AG08396 (cell line): ENCODE data around the gene TSHZ1.

Source experiments
- DNase-seq: peaks from one replicate; pipeline ENCODE4 v3.0.0; 2012; ENCODE audit warnings: low spot score, mixed read lengths

Gene TSHZ1

GRCh38 chr18:75208836-75209128 lies 1.8 kb upstream of the TSHZ1 start:
- DNase-seq: no peak

DNA sequence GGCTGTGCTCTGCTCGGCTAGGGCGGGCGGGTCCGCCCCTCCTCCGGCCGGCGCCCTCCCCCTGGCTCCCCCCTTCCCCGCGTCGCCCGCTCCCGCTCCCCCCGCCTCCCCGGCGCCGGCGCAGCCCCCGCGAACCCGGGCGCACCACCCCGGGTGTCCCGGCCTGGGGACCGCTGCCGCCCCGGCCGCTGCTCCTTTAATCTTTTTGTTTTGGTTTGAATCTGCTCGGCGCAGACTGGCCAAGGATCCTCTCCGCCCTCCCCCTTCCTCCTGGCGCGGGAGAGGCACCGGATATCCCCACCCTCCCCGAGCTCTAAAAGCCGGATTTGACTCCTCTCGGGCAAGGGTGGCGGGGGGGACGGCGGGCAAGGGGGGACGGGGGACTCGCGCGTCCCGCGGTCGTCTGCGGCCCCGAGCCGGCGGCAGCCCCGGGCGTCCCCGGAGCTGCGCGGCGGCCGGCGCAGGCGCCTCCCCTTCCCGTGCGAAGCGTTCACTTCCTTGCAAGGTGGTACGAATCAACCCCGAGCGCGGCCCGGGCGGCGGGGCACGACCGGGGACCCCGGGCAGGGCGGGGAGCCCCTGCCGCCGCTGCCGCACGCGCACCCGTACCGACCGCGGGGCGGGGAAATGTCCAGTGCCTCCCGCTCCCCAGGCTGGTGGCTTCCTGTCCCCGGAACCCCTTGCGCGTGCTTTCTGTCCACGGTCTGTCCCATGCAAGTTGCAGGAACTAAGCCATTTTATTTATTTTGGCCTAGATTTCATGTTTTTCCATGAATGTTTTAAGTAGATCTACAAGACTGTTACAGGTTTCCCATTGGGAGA lies 1.3 kb upstream of the TSHZ1 start, which contains the start of gene PTGR3:
Gene PTGR3, minus strand, starts transcription at position 11 of the 822 bp plus-strand sequence. CDS start 81 bp downstream, outside the sequence.
- DNase-seq: peak; percentile 86

GRCh38 chr18:75209951-75210258 lies 692 bp upstream of the TSHZ1 start:
- peak; percentile 24 for DNase-seq

DNA sequence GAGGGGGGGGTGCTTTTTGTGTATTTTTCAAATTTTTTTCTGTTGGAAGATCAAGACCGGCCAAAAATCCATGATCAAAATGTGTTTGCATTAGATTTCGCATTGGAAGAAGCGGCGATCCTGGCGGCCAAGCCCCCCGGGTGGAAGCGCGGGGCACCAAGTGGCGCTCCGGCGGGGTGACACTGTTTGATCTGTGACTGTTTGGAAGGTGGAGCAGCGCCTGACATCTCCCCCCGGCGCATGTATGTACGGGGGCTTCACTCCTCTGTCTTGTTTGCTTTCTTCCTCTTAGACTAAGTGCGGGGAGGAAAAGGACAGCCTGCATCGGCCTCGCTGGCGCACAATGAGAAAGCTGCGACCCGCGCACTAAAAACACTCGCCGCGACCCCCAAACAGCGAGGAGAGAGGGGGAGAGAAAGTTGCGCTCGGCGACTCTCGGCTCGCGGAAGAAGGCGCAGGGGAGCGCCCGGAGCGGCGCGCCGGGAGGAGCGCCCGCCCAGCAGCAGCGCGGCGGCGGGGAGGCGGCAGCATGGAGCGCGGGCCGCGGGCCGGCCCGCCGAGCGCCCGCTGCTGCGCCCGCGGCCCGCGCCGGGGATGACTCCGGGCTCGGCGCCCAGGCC lies 515 bp downstream of the TSHZ1 start:
- DNase-seq: peak; percentile 65

DNA sequence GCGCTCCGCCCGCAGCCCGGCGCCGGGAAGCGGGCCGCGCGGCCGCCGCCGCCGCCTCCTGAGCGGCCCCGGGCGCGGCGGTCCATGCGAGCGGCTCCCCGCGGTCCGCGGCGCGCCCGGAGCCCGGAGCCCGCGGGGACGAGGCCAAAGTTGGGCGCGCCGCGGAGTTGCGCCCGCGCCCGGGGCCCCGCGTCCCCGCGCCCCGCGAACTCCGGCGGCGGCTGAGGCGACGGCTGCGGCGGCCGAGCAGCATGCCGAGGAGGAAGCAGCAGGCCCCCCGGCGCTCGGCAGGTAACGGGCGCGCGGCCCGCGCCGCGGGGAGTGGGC lies 992 bp downstream of the TSHZ1 start:
- DNase-seq: no peak

DNA sequence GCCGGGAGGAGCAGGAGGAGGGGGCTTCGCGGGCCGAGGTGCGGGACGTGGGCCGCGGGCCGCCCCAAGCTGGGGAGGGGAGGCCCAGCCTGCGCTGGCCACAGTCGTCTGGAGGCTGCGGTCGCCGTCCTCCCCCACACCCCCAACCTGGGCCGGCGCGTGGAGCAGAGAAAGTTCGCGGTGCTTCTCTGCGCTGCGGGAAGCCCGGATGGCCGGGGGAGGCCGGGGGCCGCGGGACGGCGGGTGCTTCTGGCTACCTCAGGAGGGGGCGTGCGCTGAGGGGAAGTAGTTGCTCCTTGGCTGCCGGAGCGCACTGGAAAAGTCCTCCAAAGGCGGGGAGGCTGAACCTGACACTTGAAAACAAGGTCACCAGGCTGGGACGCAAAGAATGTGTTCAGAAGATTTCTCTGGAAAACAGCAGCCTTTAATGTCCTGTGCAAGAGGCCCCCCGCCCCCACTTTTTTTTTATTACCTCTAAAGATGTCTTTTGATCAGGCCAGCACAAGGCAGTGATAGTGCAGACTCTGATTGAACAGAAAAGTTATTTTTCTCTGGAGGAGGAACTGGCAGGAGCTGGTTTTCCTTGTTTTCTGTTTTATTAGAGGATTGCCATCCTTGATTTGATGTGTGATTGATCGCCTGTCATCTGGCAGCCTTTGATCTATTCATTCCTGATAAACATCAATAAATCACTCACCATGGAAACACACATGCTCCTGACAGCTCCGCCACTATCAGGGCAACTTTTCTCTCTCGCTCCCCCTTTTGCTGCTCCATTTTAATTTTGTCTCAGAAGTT lies 1.6 kb downstream of the TSHZ1 start:
- DNase-seq: peak; percentile 43

- no peak for DNase-seq
Measured at GRCh38 chr18:75212751-75213090, 2.1 kb downstream of the TSHZ1 start.

DNA sequence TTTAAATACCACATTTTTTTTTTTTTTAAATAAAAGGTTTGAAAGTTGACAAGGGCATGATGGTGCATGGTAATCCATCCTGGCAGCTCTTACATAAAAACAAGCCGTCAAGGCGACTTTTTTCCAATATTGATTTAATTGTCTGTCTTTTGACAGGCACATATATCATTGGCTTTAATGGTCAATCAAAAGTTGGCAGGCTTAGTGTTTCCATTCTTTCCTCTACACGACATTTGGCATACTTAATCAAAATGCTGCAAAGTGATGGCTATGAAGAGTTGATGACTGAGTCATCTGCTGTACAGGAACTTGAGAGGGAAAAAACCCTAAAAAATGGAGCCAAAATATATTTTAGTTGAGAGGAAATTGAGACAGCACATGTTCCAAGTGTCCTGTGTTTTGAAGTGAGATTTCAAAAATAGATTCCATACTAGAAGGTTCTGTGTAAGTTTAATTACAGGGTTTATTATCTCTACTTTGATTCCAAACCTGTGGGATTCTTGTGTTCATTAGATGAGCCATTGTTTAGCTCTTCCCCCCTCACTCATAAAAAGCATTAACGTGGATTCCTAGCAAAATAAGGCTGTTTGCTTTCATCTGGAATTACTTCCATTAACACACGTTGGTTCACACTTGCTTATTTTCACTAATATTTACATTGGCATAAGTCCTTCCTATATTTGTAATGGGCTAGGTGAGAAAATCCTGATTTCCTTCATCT lies 3.2 kb downstream of the TSHZ1 start:
- DNase-seq: peak; percentile 25

DNA sequence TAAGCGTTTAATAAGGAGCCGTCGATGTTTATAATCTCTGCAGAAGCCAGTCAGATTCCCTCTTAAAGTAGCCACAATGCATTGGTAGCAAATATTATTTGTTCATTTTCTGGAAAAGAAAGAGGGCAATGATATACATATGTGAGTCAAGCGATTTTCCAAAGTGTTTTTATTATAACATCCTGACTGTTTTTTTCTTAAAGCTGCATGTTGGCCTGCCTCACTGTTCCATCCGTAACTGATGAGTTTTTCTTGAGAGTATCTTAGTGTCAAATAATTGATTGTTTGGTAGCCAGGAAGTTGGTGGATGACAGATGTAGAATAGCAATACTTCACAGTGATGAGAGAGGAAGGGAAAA lies 3.7 kb downstream of the TSHZ1 start:
- no peak for DNase-seq

- no peak for DNase-seq
Measured at GRCh38 chr18:75214766-75215510, 4.3 kb downstream of the TSHZ1 start.

DNA sequence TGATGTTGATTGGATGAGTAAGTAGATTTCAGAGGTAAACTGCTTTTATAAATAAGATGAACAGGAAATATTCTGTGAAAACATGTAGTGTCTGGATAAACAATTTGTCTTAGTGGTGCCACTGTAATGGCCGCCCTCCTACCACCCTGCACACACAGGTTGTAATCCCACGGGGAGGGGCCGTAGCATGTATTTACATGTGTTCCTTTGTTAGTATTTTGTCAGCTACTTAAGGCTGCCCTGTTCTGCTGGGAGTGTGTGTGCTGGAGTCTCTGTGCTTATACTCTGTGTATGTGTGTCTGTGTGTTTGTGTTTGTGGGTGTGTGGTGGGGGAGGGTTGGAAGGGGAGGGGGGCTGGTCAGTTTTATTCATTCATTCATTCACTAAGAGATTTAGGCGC lies 5.1 kb downstream of the TSHZ1 start:
- no peak for DNase-seq

DNA sequence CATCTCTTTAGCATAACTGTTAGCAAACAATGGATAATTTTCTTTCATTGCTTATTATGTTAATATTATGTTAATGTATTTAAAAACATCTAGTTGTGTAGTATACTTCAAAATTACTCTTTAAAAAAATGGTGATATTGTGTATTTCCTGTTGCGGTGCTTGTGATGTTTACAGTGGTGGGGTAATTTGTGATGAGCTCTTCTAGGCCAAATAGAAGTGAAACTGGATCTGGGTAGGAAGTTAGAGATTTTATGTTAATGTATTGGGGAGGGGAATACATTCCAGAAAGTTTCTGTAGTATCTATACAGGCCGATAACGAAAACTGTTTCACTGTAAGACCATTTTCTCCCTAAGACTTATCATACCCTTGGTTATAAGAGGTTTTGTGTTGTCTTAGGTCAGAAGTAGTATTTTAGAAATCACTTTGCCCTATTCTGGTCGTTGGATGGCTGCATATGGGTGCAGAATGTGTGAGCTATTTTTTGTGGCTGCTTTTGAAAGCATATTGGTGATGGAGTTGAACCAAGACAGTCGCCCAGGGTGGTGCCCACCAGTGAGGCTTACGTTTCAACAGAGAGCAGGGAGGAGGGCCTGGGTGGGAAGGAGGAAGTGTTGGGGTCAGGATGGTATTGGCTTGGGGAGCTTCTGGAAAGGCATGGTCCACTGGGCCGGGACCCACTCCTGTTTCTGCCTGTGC lies 5.8 kb downstream of the TSHZ1 start:
- no peak for DNase-seq

- DNase-seq: no peak
Measured at GRCh38 chr18:75216911-75217689, 6.5 kb downstream of the TSHZ1 start.

DNA sequence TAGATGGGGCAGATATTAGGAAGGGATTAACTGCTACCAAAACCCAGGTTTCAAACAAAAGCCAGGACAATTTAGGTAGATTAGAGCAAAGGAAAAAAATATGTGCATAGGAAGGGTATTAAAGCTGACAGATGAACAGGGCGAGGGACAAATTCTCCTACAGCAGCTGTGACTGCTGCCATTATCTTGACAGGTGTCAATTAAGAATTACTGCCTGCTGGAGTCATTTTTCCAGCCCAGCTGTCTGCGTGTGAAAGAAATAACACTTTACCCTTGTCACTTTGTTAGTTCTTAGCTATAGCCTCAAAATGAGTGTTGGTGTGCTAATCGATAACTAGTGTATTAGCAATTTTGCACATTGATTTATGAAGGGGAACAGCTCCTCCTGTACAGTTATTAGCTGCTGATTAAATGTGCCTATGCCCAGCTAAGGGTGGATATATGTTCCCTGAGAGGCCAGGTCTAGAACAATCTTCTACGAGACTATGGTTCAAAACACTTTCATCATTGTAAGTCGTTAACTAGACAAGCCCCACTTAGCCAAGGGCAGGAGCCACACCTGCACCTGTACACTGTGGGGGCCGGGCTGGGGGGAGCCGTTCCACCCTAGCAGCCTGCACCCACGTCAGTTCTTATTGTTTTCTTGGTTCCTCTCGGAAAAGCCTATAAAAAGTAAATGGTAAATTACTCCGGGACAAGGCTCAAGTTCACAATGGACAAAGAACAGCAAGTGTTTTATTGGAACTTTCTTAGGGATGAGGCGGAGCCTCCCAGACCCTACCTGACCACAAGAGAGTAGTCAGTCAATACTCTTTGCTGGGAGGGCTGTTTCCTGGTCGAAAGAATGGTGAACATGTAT lies 7.7 kb downstream of the TSHZ1 start:
- DNase-seq: no peak

DNA sequence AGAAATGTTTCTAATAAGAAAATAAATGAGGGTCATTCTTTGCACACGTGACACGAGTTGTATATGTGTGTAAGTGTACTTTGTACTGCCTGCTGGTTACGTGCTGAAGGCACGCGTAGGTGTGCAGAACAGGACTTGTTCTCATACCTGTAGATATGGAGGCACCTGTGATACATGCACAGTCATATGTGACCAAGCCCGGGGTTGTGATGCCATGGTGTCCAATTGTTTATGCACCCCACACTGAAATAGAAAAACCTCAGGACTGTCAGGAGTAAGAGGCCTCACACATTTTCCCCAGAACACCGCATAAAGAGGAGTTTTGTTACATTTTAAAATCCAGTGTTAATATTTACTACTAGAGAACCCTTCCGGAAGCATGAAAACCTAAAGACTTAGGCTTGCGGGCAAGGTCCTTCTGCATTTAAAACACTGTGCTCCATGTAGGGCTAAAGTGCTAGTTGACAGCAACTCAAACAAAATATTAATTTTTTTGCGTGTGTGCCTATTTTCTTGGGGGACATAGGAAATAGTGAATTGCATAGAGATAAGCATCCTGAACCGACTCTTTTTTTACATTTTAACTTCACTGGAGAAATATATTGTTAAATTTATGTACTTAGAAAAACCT lies 9.3 kb downstream of the TSHZ1 start:
- no peak for DNase-seq

- DNase-seq: no peak
Measured at GRCh38 chr18:75220551-75221355, 10.2 kb downstream of the TSHZ1 start.

GRCh38 chr18:75221397-75221796 lies 10.8 kb downstream of the TSHZ1 start:
- DNase-seq: no peak

GRCh38 chr18:75221897-75222296 lies 11.3 kb downstream of the TSHZ1 start:
- DNase-seq: no peak
